Breast epithelium (tissue), 4 donors: ENCODE measurements around the gene FEM1B. TPM values are rescaled to one million over a fixed set of nuclear protein-coding genes. Genes with fewer than 3 reads are reported as not detected.

Experiments
- DNase-seq, 2 donors: peaks; one replicate each; pipeline ENCODE4 v3.0.0-alpha.2; 2019; ENCODE audit warnings: low spot score in 2 of 2
- H3K27ac ChIP-seq, 2 donors: fragments of 200-600 bp; sonication (generic) in 1 of 2; one replicate each; pipeline ENCODE4 v1.5.1; 2016 to 2019; ENCODE audit warnings: mild to moderate bottlenecking in 1 of 2
- H3K27me3 ChIP-seq, 2 donors: fragments of 200-600 bp; sonication (generic) in 1 of 2; one replicate each; pipeline versions ENCODE4 v1.5.1 to v1.6.0; 2017 to 2019; ENCODE audit warnings: control low read depth in 1 of 2, mild to moderate bottlenecking in 1 of 2
- H3K36me3 ChIP-seq: fragments of 200-600 bp; one replicate; pipeline ENCODE4 v1.5.1; 2019
- H3K4me1 ChIP-seq, 2 donors: fragments of 200-600 bp; sonication (generic); one replicate each; pipeline ENCODE4 v1.5.1; 2016 to 2019; ENCODE audit warnings: control low read depth in 1 of 2
- H3K4me3 ChIP-seq, 3 donors: fragments of 200-600 bp; sonication (generic); 1 replicate in 2 of 3; 2 replicates in 1 of 3; pipeline ENCODE4 v1.5.1; 2016 to 2019; ENCODE audit warnings: mild to moderate bottlenecking in 3 of 3, moderate library complexity in 2 of 3
- H3K9me3 ChIP-seq, 2 donors: fragments of 200-600 bp; sonication (generic) in 1 of 2; one replicate each; pipeline ENCODE4 v1.5.1; 2016 to 2019; ENCODE audit warnings: control low read depth in 1 of 2
- POLR2A ChIP-seq: fragments of 450-650 bp; IDR thresholded peaks from one replicate; pipeline ENCODE4 v1.6.1; 2016; ENCODE audit warnings: antibody characterized with exemption, mild to moderate bottlenecking, moderate library complexity
- POLR2AphosphoS5 ChIP-seq, 3 donors: sonication (generic); formaldehyde crosslinking; IDR thresholded peaks; one replicate each; pipeline ENCODE4 v1.6.1; 2017; ENCODE audit warnings: antibody characterized with exemption in 3 of 3
- intact Hi-C: fragments of 100-400 bp; cut with DNase I; formaldehyde crosslinking; loops from one replicate; pipeline ENCODE4 v1.15.1; 2023; ENCODE audit warnings: low total_unique reads
- total RNA-seq, 3 donors: library from RNA; depleted of rRNA; stranded (reverse); fragments of >200 nt; gene quantifications; one replicate each; pipeline ENCODE4 v1.1.0, GENCODE V29; 2016
- TF ChIP-seq, protein P1 (sequence below), 3 donors: fragments of 450-650 bp; IDR thresholded peaks; one replicate each; pipeline ENCODE4 v1.5.1; 2016 to 2017; ENCODE audit warnings: antibody characterized with exemption in 3 of 3, mild to moderate bottlenecking in 3 of 3, moderate library complexity in 3 of 3

Gene FEM1B
- total RNA-seq, 3 donors from 2014 or later, result 48.5 to 82.7 (median 60.0) TPM

GRCh38 chr15:68249058-68249713 lies 28.4 kb upstream of the FEM1B start:
- H3K36me3 ChIP-seq, result no peaks in the 10 kb centered on the region
- intact Hi-C loops, result no loop called here
- H3K27me3 ChIP-seq, result no peaks in the 10 kb centered on the region
- peaks cover 5 to 6% of the 10 kb centered on the region in 2 donors for H3K9me3 ChIP-seq
- no peak for DNase-seq
- TF ChIP-seq, protein P1, sequence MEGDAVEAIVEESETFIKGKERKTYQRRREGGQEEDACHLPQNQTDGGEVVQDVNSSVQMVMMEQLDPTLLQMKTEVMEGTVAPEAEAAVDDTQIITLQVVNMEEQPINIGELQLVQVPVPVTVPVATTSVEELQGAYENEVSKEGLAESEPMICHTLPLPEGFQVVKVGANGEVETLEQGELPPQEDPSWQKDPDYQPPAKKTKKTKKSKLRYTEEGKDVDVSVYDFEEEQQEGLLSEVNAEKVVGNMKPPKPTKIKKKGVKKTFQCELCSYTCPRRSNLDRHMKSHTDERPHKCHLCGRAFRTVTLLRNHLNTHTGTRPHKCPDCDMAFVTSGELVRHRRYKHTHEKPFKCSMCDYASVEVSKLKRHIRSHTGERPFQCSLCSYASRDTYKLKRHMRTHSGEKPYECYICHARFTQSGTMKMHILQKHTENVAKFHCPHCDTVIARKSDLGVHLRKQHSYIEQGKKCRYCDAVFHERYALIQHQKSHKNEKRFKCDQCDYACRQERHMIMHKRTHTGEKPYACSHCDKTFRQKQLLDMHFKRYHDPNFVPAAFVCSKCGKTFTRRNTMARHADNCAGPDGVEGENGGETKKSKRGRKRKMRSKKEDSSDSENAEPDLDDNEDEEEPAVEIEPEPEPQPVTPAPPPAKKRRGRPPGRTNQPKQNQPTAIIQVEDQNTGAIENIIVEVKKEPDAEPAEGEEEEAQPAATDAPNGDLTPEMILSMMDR (IDR thresholded peaks at IDR 0.05), result no peak
- TF ChIP-seq POLR2A (no peak), POLR2AphosphoS5 (IDR thresholded peaks at IDR 0.05) (no peak)
- H3K4me1 ChIP-seq, result peaks cover 0 to 3% of the 10 kb centered on the region in 2 donors
- no peak overlapping the region for H3K4me3 ChIP-seq
- no peak overlapping the region for H3K27ac ChIP-seq

- intact Hi-C loops, result no loop called here
- TF ChIP-seq, protein P1 (IDR thresholded peaks at IDR 0.05), result peak; percentile 63 to 90 (median 88)
- TF ChIP-seq POLR2AphosphoS5 (IDR thresholded peaks at IDR 0.05) (no peak), POLR2A (no peak)
- H3K27ac ChIP-seq, result no peak overlapping the region
- no peaks in the 10 kb centered on the region for H3K9me3 ChIP-seq
- H3K27me3 ChIP-seq, result no peaks in the 10 kb centered on the region
- H3K4me1 ChIP-seq, result peaks cover 0 to 3% of the 10 kb centered on the region in 2 donors
- H3K36me3 ChIP-seq, result no peaks in the 10 kb centered on the region
- DNase-seq, result no peak
- no peak overlapping the region for H3K4me3 ChIP-seq
These were observed 24.5 kb upstream of the FEM1B start for GRCh38 chr15:68252925-68253534.

DNA sequence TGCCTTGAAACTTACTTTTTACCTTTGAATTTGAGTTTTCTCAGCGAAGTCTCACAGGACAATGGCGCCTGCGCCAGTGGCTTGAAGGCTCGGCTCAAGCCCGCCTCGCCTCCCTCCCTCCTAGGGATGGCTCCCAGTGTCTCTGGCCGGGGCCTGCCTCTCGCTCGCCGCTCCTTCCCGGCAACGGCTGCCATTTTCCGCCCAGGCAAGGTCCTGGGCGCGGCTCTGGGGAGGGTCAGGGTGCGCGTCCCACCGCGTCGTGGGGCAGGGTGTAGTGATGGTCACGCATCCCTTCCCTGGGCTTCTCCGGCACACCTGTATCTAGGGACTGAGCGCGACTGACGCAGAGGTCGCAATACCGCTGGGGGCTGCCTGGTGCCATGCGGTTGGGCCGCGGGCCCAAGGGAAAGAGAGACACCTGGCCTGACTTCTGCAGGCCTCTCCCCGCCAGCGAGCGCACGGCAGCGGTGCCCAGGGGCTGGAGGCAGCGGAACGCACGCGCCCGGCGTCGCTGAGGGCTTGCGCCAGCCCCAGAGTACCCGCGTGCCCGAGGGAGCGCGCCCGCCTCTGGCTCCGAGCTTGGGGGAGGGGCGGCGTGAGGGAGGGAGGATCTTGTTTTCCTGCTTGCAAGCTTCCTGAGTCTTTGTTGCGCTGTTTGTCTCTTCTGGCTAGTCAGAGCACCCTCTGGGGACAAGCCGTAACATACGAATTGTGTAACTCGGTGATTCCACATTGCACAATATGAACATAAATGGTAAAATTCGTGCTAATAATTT lies 20.7 kb upstream of the FEM1B start:
- Histone ChIP-seq H3K27ac (peak overlapping the region; percentile 95 to 98), H3K4me1 (peaks cover 0 to 3% of the 10 kb centered on the region in 2 donors), H3K27me3 (no peaks in the 10 kb centered on the region), H3K4me3 (peak overlapping the region; percentile 54 to 73 (median 55)), H3K9me3 (no peaks in the 10 kb centered on the region), H3K36me3 (no peaks in the 10 kb centered on the region)
- TF ChIP-seq POLR2A (peak; percentile 83), POLR2AphosphoS5 (IDR thresholded peaks at IDR 0.05) (peak; percentile 93 to 98 (median 97))
- TF ChIP-seq, protein P1 (IDR thresholded peaks at IDR 0.05), result peak in 2 of 3 donors; percentile 17 to 26
- DNase-seq, result peak; percentile 92 to 94
- intact Hi-C loops, result no loop called here

GRCh38 chr15:68258692-68259091 lies 18.9 kb upstream of the FEM1B start:
- Histone ChIP-seq H3K36me3 (no peaks in the 10 kb centered on the region), H3K9me3 (no peaks in the 10 kb centered on the region), H3K4me3 (no peak overlapping the region), H3K27me3 (no peaks in the 10 kb centered on the region), H3K4me1 (no peaks in the 10 kb centered on the region), H3K27ac (peak overlapping the region; percentile 5 to 62)
- TF ChIP-seq, protein P1 (IDR thresholded peaks at IDR 0.05), result no peak
- TF ChIP-seq POLR2AphosphoS5 (IDR thresholded peaks at IDR 0.05) (peak in 1 of 3 donors; percentile 39), POLR2A (no peak)
- no peak for DNase-seq
- intact Hi-C loops, result no loop called here
